HG02885 (cell line): ENCODE measurements around the gene GALNT9.

Source experiments
- ATAC-seq: cut with Tn5 transposase; IDR thresholded peaks from one replicate; pipeline ENCODE4 v1.9.1; 2021; ENCODE audit warnings: mild to moderate bottlenecking; ENCODE audit not compliant: unreplicated experiment, poor library complexity

GALNT9 gene

GRCh38 chr12:132328282-132329029 is 933 bp downstream of the GALNT9 start:
- ATAC-seq: no peak

- no peak for ATAC-seq
Measured at GRCh38 chr12:132327336-132328171, 1.8 kb downstream of the GALNT9 start.

- ATAC-seq: no peak
Measured at GRCh38 chr12:132326646-132327045, 2.7 kb downstream of the GALNT9 start.

GRCh38 chr12:132325733-132326130 is 3.7 kb downstream of the GALNT9 start:
- no peak for ATAC-seq

GRCh38 chr12:132324841-132325732 is 4.3 kb downstream of the GALNT9 start:
- no peak for ATAC-seq

GRCh38 chr12:132324173-132324572 is 5.2 kb downstream of the GALNT9 start:
- no peak for ATAC-seq

- no peak for ATAC-seq
Measured at GRCh38 chr12:132323171-132324010, 6.0 kb downstream of the GALNT9 start.

GRCh38 chr12:132322206-132323132 is 6.9 kb downstream of the GALNT9 start:
- ATAC-seq: no peak

GRCh38 chr12:132321321-132322118 is 7.9 kb downstream of the GALNT9 start:
- ATAC-seq: no peak

- ATAC-seq: no peak
Measured at GRCh38 chr12:132320767-132321211, 8.6 kb downstream of the GALNT9 start.

- no peak for ATAC-seq
Measured at GRCh38 chr12:132319991-132320570, 9.3 kb downstream of the GALNT9 start.

- ATAC-seq: no peak
Measured at GRCh38 chr12:132319359-132319950, 9.9 kb downstream of the GALNT9 start.

GRCh38 chr12:132318618-132319033 is 10.8 kb downstream of the GALNT9 start:
- ATAC-seq: no peak

- ATAC-seq: no peak
Measured at GRCh38 chr12:132318135-132318534, 11.3 kb downstream of the GALNT9 start.

- no peak for ATAC-seq
Measured at GRCh38 chr12:132317233-132317938, 12.0 kb downstream of the GALNT9 start.

GRCh38 chr12:132316497-132317232 is 12.7 kb downstream of the GALNT9 start:
- ATAC-seq: no peak
